ENCODE results near the gene FRMD4A. TPM values are rescaled to one million over a fixed set of nuclear protein-coding genes. Genes with fewer than 3 reads are reported as not detected.

The FRMD4A gene
- total RNA-seq, 6 donors from 2014 or later: 22.3 to 114 (median 52.3) TPM

DNA sequence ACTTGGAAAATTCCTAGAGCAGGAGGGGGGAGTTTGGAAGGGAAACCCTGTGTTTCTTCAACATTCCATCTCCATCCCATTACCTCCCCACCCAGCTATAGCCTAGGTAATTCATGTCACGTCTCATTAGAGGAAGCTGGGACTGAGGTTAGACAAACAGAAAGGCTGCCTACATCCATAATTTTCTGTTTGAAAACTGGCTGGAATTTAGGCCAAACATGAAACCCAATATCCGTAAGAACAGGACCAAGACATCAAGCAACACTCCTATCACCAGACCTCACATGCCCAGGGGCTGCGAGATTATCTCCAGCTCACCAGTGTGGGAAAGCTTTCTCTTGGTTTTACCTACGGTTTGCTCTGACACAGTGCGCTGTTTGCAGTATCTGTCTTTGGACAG, 316.3 kb downstream of the FRMD4A start:
- Histone ChIP-seq H3K9me3 (peaks cover 0 to 3% (median 0%) of the 10 kb centered on the region in 4 donors), H3K4me1 (peaks cover 0 to 21% (median 15%) of the 10 kb centered on the region in 4 donors), H3K27ac (no peak overlapping the region), H3K27me3 (no peaks in the 10 kb centered on the region), H3K4me3 (no peak overlapping the region), H3K36me3 (no peaks in the 10 kb centered on the region)
- ATAC-seq (ENCODE audit: low FRiP score in 2 of 2) (no peak), DNase-seq (no peak)
- 82 to 84% methylated on average over 5 of the region's 5 CpGs for WGBS, 2 donors
- no peak for TF ChIP-seq EP300 (IDR thresholded peaks at IDR 0.05)
- TF ChIP-seq CTCF (IDR thresholded peaks at IDR 0.05): no peak
- TF ChIP-seq POLR2AphosphoS5 (IDR thresholded peaks at IDR 0.05): no peak
- no peak for TF ChIP-seq POLR2A (IDR thresholded peaks at IDR 0.05)

- TF ChIP-seq EP300 (IDR thresholded peaks at IDR 0.05) (no peak), CTCF (IDR thresholded peaks at IDR 0.05) (no peak), POLR2A (IDR thresholded peaks at IDR 0.05) (no peak), POLR2AphosphoS5 (IDR thresholded peaks at IDR 0.05) (no peak)
- no peaks in the 10 kb centered on the region for H3K27me3 ChIP-seq
- H3K9me3 ChIP-seq: no peaks in the 10 kb centered on the region
- no peak for ATAC-seq (ENCODE audit: low FRiP score in 2 of 2)
- H3K4me1 ChIP-seq: peaks cover 6 to 16% (median 13%) of the 10 kb centered on the region in 4 donors
- H3K4me3 ChIP-seq: no peak overlapping the region
- DNase-seq: no peak
- no peak overlapping the region for H3K27ac ChIP-seq
- 77 to 90% methylated on average over 5 of the region's 5 CpGs for WGBS, 2 donors
- no peaks in the 10 kb centered on the region for H3K36me3 ChIP-seq
Measured at GRCh38 chr10:14010769-14011574, 319.8 kb downstream of the FRMD4A start.

DNA sequence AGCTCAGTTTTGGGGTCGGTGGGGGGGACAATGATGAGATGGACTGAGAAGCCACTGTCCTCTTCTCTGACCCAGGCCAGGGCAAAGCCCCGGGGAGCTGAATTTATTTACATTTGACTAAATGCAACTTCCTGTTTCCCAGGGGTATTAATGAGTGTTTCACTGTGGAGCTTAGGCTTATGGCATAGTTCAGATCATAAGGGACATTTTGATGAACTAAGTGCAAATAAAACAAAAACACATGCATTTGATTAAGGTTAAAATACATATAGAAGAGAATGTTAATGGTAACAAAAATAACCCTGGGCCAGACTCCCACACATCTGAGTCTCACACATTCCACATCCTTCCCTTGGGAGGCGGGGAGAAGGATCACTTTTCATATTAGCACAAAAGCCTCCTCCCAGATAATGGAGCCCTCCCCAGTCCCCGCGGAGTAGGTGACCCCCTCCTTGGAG, 320.6 kb downstream of the FRMD4A start:
- Histone ChIP-seq H3K27ac (peak overlapping the region in 3 of 4 donors; percentile 0 to 30 (median 18)), H3K4me1 (peaks cover 6 to 13% (median 6%) of the 10 kb centered on the region in 4 donors), H3K27me3 (no peaks in the 10 kb centered on the region), H3K9me3 (no peaks in the 10 kb centered on the region), H3K36me3 (no peaks in the 10 kb centered on the region), H3K4me3 (peak overlapping the region in 2 of 4 donors; percentile 35 to 43)
- ATAC-seq (ENCODE audit: low FRiP score in 2 of 2) (peak in 1 of 2 donors; percentile 40), DNase-seq (no peak)
- no peak for TF ChIP-seq POLR2AphosphoS5 (IDR thresholded peaks at IDR 0.05)
- TF ChIP-seq EP300 (IDR thresholded peaks at IDR 0.05): no peak
- no peak for TF ChIP-seq POLR2A (IDR thresholded peaks at IDR 0.05)
- TF ChIP-seq CTCF (IDR thresholded peaks at IDR 0.05): no peak
- 19 to 38% methylated on average over 5 of the region's 5 CpGs for WGBS, 2 donors

- Histone ChIP-seq H3K4me3 (peak overlapping the region in 3 of 4 donors; percentile 20 to 43 (median 35)), H3K36me3 (no peaks in the 10 kb centered on the region), H3K27ac (peak overlapping the region in 3 of 4 donors; percentile 0 to 30 (median 18)), H3K9me3 (no peaks in the 10 kb centered on the region), H3K27me3 (no peaks in the 10 kb centered on the region), H3K4me1 (peaks cover 6 to 13% (median 6%) of the 10 kb centered on the region in 4 donors)
- peak in 1 of 2 donors; percentile 75 for DNase-seq
- TF ChIP-seq POLR2A (IDR thresholded peaks at IDR 0.05): peak in 1 of 4 donors; percentile 23
- TF ChIP-seq EP300 (IDR thresholded peaks at IDR 0.05): no peak
- TF ChIP-seq CTCF (IDR thresholded peaks at IDR 0.05): no peak
- TF ChIP-seq POLR2AphosphoS5 (IDR thresholded peaks at IDR 0.05): no peak
- ATAC-seq (ENCODE audit: low FRiP score in 2 of 2): peak in 1 of 2 donors; percentile 43
- WGBS, 2 donors: 13 to 16% methylated on average over 24 of the region's 24 CpGs
Measured at GRCh38 chr10:14009371-14010100, 321.2 kb downstream of the FRMD4A start.

Measured in upper lobe of left lung (tissue), 6 donors.